ENCODE results near the gene CFAP65. TPM values are rescaled to one million over a fixed set of nuclear protein-coding genes. Genes with fewer than 3 reads are reported as not detected.

Gene CFAP65
- total and polyA plus RNA-seq, 9 of the 15 experiments (the other 6 are each of a cell fraction or from before 2014, with no cell fraction given): not detected

GRCh38 chr2:219060821-219061791 lies 19.8 kb upstream of the CFAP65 start, which contains the start of gene IHH (continued):
- TF ChIP-seq ZNF639 (CRISPR knock-in tag; conservative IDR thresholded peaks at IDR 0.05 in 1 of 2, IDR thresholded peaks at IDR 0.05 in 1 of 2) (no peak), ZNF212 (CRISPR knock-in tag; IDR thresholded peaks at IDR 0.05) (no peak), WHSC1 (IDR thresholded peaks at IDR 0.05; ENCODE audit: low read length) (no peak), CBFB (CRISPR knock-in tag; IDR thresholded peaks at IDR 0.05) (no peak), CBFA2T3 (IDR thresholded peaks at IDR 0.05) (no peak), MLLT1 (IDR thresholded peaks at IDR 0.05) (no peak), ZNF217 (CRISPR knock-in tag; IDR thresholded peaks at IDR 0.05) (no peak), CBX2 (IDR thresholded peaks at IDR 0.05; ENCODE audit: insufficient read depth, low read length, poor library complexity, severe bottlenecking) (no peak), IFI16 (CRISPR knock-in tag; IDR thresholded peaks at IDR 0.05) (no peak), ETV5 (CRISPR knock-in tag; IDR thresholded peaks at IDR 0.05; ENCODE audit: low read depth) (no peak)

All from K562 (cell line).